K562 (cell line): ENCODE measurements around the gene TRDMT1. TPM values are rescaled to one million over a fixed set of nuclear protein-coding genes. Genes with fewer than 3 reads are reported as not detected.

ENCODE experiments used
- ATAC-seq: fragments of 200-7000 bp; cut with Tn5 transposase; 3 replicates; pipeline ENCODE4 v1.9.1; 2020; ENCODE audit warnings: moderate library complexity
- BruUV-seq: library from RNA; stranded (reverse); fragments of 400-500 nt; replicated peaks from 2 replicates; lab custom pipeline; 2021; lab: Mats Ljungman, UMichigan
- CTCF ChIA-PET: fragments of 300-600 bp; formaldehyde crosslinking; extraction: SDS; loops from one replicate; lab custom pipeline; 2021; ENCODE audit warnings: low intra/inter-chr PET ratio; lab: Yijun Ruan, JAX
- POLR2A ChIA-PET: fragments of 300-600, 350-650 bp; sonication (Branson Sonifier 250); formaldehyde crosslinking; extraction: SDS; loops from one replicate; lab custom pipeline; 2021; ENCODE audit warnings: antibody characterized with exemption, inconsistent platforms; lab: Yijun Ruan, JAX
- DNase-seq, 4 experiments: peaks; one replicate each; pipeline versions ENCODE4 v3.0.0 to v3.0.0-alpha.2; 2011 to 2018; ENCODE audit warnings: low spot score in 3 of 4, mixed read lengths in 3 of 4; ENCODE audit errors: extremely low read depth in 1 of 4
- FAIRE-seq: peaks from 2 replicates; lab custom pipeline; 2011; peaks lifted over from hg19 to GRCh38; lab: Jason Lieb, UNC
- H2AFZ ChIP-seq: 2 replicates; pipeline ENCODE4 v1.6.0; 2011; ENCODE audit warnings: low read depth, low read length, control low read depth, inconsistent platforms
- H3K27ac ChIP-seq: fragments of 200-600 bp; 3 replicates; pipeline ENCODE4 v1.8.0; 2011; ENCODE audit warnings: low read depth, mild to moderate bottlenecking, control low read depth, inconsistent platforms, low read length, moderate library complexity, mixed read lengths; ENCODE audit errors: extremely low read depth
- H3K27me3 ChIP-seq, 2 experiments: fragments of 300-600 bp in 1 of 2; 2 replicates in 1 of 2; 3 replicates in 1 of 2; pipeline versions ENCODE4 v1.6.0 to v1.8.0; 2011; ENCODE audit warnings: inconsistent platforms in 2 of 2, low read length in 2 of 2, mild to moderate bottlenecking in 1 of 2, mixed read lengths in 1 of 2, moderate library complexity in 1 of 2; ENCODE audit not compliant: control insufficient read depth in 2 of 2, insufficient read depth in 2 of 2
- H3K36me3 ChIP-seq: fragments of 300-600 bp; 3 replicates; pipeline ENCODE4 v1.8.0; 2011; ENCODE audit warnings: mild to moderate bottlenecking, low read length, inconsistent platforms; ENCODE audit not compliant: control insufficient read depth, insufficient read depth
- H3K4me1 ChIP-seq, 2 experiments: fragments of 200-600 bp in 1 of 2; replicated peaks in 1 of 2; 2 replicates in 1 of 2; 3 replicates in 1 of 2; pipeline versions ENCODE4 v1.5.1 to v1.8.0; 2011; ENCODE audit warnings: inconsistent platforms in 2 of 2, low read length in 2 of 2, mild to moderate bottlenecking in 1 of 2, mixed read lengths in 1 of 2, moderate library complexity in 1 of 2; ENCODE audit not compliant: control insufficient read depth in 2 of 2, insufficient read depth in 2 of 2
- H3K4me2 ChIP-seq: 2 replicates; pipeline ENCODE4 v1.6.1; 2011; ENCODE audit warnings: low read length, control low read depth, inconsistent platforms, mixed read lengths; ENCODE audit not compliant: insufficient read depth
- H3K4me3 ChIP-seq: fragments of 200-600 bp; sonication (generic), shearing (Covaris generic); 2 replicates; pipeline ENCODE4 v1.5.1; 2016; ENCODE audit warnings: control low read depth, inconsistent platforms
- H3K79me2 ChIP-seq: fragments of 200-600 bp; 3 replicates; pipeline ENCODE4 v1.8.0; 2011; ENCODE audit warnings: low read length, inconsistent platforms; ENCODE audit not compliant: control insufficient read depth, insufficient read depth
- H3K9ac ChIP-seq, 2 experiments: 2 replicates each; pipeline versions ENCODE4 v1.6.0 to v1.6.1; 2011; ENCODE audit warnings: low read depth in 2 of 2, low read length in 2 of 2, control low read depth in 1 of 2, inconsistent platforms in 1 of 2, mild to moderate bottlenecking in 1 of 2, mixed read lengths in 1 of 2; ENCODE audit not compliant: insufficient read depth in 1 of 2
- H3K9me1 ChIP-seq: one replicate; pipeline ENCODE4 v1.6.0; 2011; ENCODE audit warnings: inconsistent platforms, mild to moderate bottlenecking, low read length, moderate library complexity; ENCODE audit not compliant: control insufficient read depth, insufficient read depth
- H3K9me3 ChIP-seq: replicated peaks from 2 replicates; pipeline ENCODE4 v1.5.1; 2011; ENCODE audit warnings: low read depth, low read length, inconsistent platforms; ENCODE audit not compliant: control insufficient read depth, insufficient read depth
- H4K20me1 ChIP-seq: replicated peaks from 2 replicates; pipeline ENCODE4 v1.6.1; 2011; ENCODE audit warnings: low read length, inconsistent platforms, mixed read lengths; ENCODE audit not compliant: control insufficient read depth, insufficient read depth
- KLF13 ChIP-seq: fragments of 450-650 bp; IDR thresholded peaks from 2 replicates; pipeline ENCODE4 v1.6.1; 2016; ENCODE audit warnings: missing genetic modification characterization, low read depth, mild to moderate bottlenecking, missing compliant biosample characterization, moderate library complexity, borderline replicate concordance
- POLR2A ChIP-seq: fragments of 450-650 bp; conservative IDR thresholded peaks from 2 replicates; pipeline ENCODE4 v1.6.1; 2016
- POLR2AphosphoS2 ChIP-seq: IDR thresholded peaks from 2 replicates; pipeline ENCODE4 v1.6.1; 2012; ENCODE audit warnings: low read length, improper control_type of control experiment
- POLR2AphosphoS5 ChIP-seq: IDR thresholded peaks from 2 replicates; pipeline ENCODE4 v1.6.1; 2011; ENCODE audit warnings: mild to moderate bottlenecking, low read depth, low read length, moderate library complexity; ENCODE audit not compliant: control insufficient read depth, insufficient read depth
- RBFOX2 ChIP-seq: fragments of 200-400 bp; formaldehyde crosslinking; IDR thresholded peaks from 2 replicates; pipeline ENCODE4 v1.6.1; 2017; ENCODE audit warnings: low read depth, mild to moderate bottlenecking, low read length, moderate library complexity
- TAF1 ChIP-seq: IDR thresholded peaks from 2 replicates; pipeline ENCODE4 v1.6.1; 2011; ENCODE audit warnings: mild to moderate bottlenecking, low read length, moderate library complexity; ENCODE audit not compliant: insufficient read depth, control insufficient read depth, severe bottlenecking; ENCODE audit errors: extremely low read depth
- WGBS: fragments of 100-300 bp; shearing (Covaris generic); methylation state at CpG from one replicate; pipeline ENCODE4 v1.1.6; 2016; ENCODE audit warnings: low coverage, mixed read lengths; ENCODE audit not compliant: insufficient coverage; ENCODE audit errors: missing lambda C conversion rate; 5-methylcytosine and 5-hydroxymethylcytosine counted together
- in situ Hi-C: fragments of 300-500 bp; cut with MboI; formaldehyde crosslinking; loops from 4 replicates; pipeline ENCODE4 v1.15.0; 2018; ENCODE audit warnings: inconsistent platforms, mixed read lengths
- intact Hi-C: fragments of 100-400 bp; cut with micrococcal nuclease; formaldehyde crosslinking; loops from 2 replicates; pipeline ENCODE4 v1.14.2; 2022
- polyA plus RNA-seq, 8 experiments: library from polyadenylated mRNA; depleted of rRNA in 4 of 8; stranded (reverse) in 5 of 8; unstranded in 3 of 8; fragments of >200 nt; fragmentation: Nextera tagmentation in 2 of 8; fragmentation: Illumina TruSeq in 1 of 8; extraction: Ambion mirVana in 2 of 8; extraction: Trizol in 1 of 8; gene quantifications; 2 replicates each; pipeline versions ENCODE4 v1.2.1 to v1.2.3, GENCODE V29; 2011 to 2014; ENCODE audit warnings: inconsistent platforms in 1 of 8, missing spikeins in 1 of 8
- total RNA-seq, 7 experiments: library from RNA; depleted of rRNA in 6 of 7; stranded (reverse); fragments of >200 nt in 6 of 7; fragmentation: Illumina TruSeq in 2 of 7; extraction: Trizol in 2 of 7; gene quantifications; 2 replicates each; pipeline versions ENCODE4 v1.2.1 to v1.2.3, GENCODE V29; 2011 to 2021; ENCODE audit warnings: low replicate concordance in 1 of 7
- TF ChIP-seq, protein P1 (sequence below): fragments of 250-450 bp; sonication (Bioruptor Pico); IDR thresholded peaks from 2 replicates; pipeline ENCODE4 v1.8.0; 2021; ENCODE audit warnings: moderate library complexity, mild to moderate bottlenecking, inconsistent platforms

TRDMT1 gene
- total and polyA plus RNA-seq, 9 of the 15 experiments (the other 6 are each of a cell fraction or from before 2014, with no cell fraction given), result 5.4 to 12.6 (median 9.3) TPM

DNA sequence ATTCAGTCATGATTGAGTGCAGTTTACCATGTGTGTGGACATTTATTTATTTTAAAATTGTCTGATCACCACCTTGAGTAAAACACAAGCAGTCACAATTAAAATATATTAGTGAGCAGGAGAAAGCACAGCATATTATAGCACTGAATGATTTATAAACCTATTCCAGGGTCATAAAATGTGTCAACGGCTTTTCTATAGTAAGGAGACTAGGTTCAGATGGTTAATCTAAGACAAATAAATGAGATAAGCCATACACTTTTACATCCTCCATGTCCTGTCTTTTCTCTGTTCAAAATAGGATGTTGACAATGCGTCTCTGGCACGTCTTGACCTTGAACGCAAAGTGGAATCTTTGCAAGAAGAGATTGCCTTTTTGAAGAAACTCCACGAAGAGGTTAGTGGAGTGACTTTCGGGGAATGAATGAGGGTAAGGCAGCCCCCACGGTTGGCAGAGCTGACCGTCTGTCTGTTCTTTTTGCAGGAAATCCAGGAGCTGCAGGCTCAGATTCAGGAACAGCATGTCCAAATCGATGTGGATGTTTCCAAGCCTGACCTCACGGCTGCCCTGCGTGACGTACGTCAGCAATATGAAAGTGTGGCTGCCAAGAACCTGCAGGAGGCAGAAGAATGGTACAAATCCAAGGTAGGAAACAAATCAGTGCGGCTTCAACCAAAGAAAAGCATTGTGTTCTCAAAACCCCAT lies 32.0 kb upstream of the TRDMT1 start:
- no peak overlapping the region for H3K4me2 ChIP-seq
- no peak for FAIRE-seq
- peaks cover 7 to 24% of the 10 kb centered on the region in 2 experiments; a peak in 4 of 5 replicates for H3K4me1 ChIP-seq
- intact Hi-C loops, result no loop called here
- no peaks in the 10 kb centered on the region for H4K20me1 ChIP-seq
- no peak for DNase-seq
- H3K9me1 ChIP-seq, result no peaks in the 10 kb centered on the region
- H3K9ac ChIP-seq, result no peak overlapping the region
- H3K4me3 ChIP-seq, result no peak overlapping the region
- no peak for TF ChIP-seq TAF1
- TF ChIP-seq RBFOX2, result peak; percentile 54; the same call in 1 of the 2 replicates
- TF ChIP-seq, protein P1, sequence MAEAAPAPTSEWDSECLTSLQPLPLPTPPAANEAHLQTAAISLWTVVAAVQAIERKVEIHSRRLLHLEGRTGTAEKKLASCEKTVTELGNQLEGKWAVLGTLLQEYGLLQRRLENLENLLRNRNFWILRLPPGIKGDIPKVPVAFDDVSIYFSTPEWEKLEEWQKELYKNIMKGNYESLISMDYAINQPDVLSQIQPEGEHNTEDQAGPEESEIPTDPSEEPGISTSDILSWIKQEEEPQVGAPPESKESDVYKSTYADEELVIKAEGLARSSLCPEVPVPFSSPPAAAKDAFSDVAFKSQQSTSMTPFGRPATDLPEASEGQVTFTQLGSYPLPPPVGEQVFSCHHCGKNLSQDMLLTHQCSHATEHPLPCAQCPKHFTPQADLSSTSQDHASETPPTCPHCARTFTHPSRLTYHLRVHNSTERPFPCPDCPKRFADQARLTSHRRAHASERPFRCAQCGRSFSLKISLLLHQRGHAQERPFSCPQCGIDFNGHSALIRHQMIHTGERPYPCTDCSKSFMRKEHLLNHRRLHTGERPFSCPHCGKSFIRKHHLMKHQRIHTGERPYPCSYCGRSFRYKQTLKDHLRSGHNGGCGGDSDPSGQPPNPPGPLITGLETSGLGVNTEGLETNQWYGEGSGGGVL (CRISPR knock-in tag), result no peak
- peak; percentile 75; the same call in 1 of the 2 replicates for TF ChIP-seq POLR2AphosphoS2
- TF ChIP-seq KLF13 (tag), result no peak
- TF ChIP-seq POLR2A, result peak; percentile 33
- 0 out of 2 replicates have a peak, but pooled peaks have one; percentile 43 for TF ChIP-seq POLR2AphosphoS5
- TF ChIP-seq, all 486 proteins: peak for 4
- Histone ChIP-seq H3K27me3 (no peaks in the 10 kb centered on the region), H2AFZ (no peak overlapping the region), H3K36me3 (peaks cover 70% of the 10 kb centered on the region), H3K9me3 (no peaks in the 10 kb centered on the region), H3K79me2 (peaks cover 36% of the 10 kb centered on the region), H3K27ac (no peak overlapping the region)
- no peak for ATAC-seq
- ChIA-PET CTCF (no interaction called here), POLR2A (no interaction called here)
- BruUV-seq, result no TSS peak
- in situ Hi-C loops, result no loop called here
- WGBS, result 86% methylated on average over 14 of the region's 14 CpGs
